AG04449 (cell line): ENCODE results near the gene REC114.

Source experiments
- CTCF ChIA-PET: fragments of 350-600 bp; formaldehyde crosslinking; extraction: SDS; loops from one replicate; lab custom pipeline; 2021; ENCODE audit warnings: antibody characterized with exemption; lab: Yijun Ruan, JAX
- POLR2A ChIA-PET: fragments of 400-600, 350-600 bp; formaldehyde crosslinking; extraction: SDS; loops from one replicate; lab custom pipeline; 2020; ENCODE audit warnings: antibody characterized with exemption, inconsistent platforms; lab: Yijun Ruan, JAX
- DNase-seq: peaks from one replicate; pipeline ENCODE4 v3.0.0-alpha.2; 2010; ENCODE audit warnings: low read depth, low spot score
- H3K4me3 ChIP-seq: 2 replicates; pipeline ENCODE4 v1.5.1; 2011; ENCODE audit warnings: low read depth, mild to moderate bottlenecking, control low read depth, low read length
- CTCF ChIP-seq: IDR thresholded peaks from one replicate; pipeline ENCODE4 v1.5.1; 2011; ENCODE audit warnings: mild to moderate bottlenecking, moderate library complexity, low read length, control low read depth, inconsistent platforms; ENCODE audit not compliant: insufficient read depth; ENCODE audit errors: missing control alignments

The REC114 gene

GRCh38 chr15:73594109-73594508 is 151.1 kb downstream of the REC114 start:
- DNase-seq: no peak
- CTCF ChIA-PET: interaction anchor here (1.1 kb wide), 1 partner anchor 106 kb away, joined by 4 read pairs; no protein-coding TSS in a partner anchor
- POLR2A ChIA-PET: no interaction called here
- no peak for TF ChIP-seq CTCF
- no peak overlapping the region for H3K4me3 ChIP-seq

- ChIA-PET POLR2A (interaction anchor here (1.2 kb wide), 1 partner anchor 36 kb away, joined by 4 read pairs; no protein-coding TSS in a partner anchor), CTCF (interaction anchor here (0.9 to 4.2 kb wide), 8 partner anchors 10 to 109 kb away, joined by 3 to 28 read pairs (median 4); no protein-coding TSS in a partner anchor)
- no peak overlapping the region for H3K4me3 ChIP-seq
- DNase-seq: no peak
- TF ChIP-seq CTCF: no peak
Measured at GRCh38 chr15:73596174-73596573, 153.2 kb downstream of the REC114 start.

GRCh38 chr15:73597036-73597638 is 154.2 kb downstream of the REC114 start:
- DNase-seq: no peak
- POLR2A ChIA-PET: interaction anchor here (1.0 to 1.2 kb wide), 2 partner anchors 35 to 36 kb away, joined by 3 to 4 read pairs; partner anchors contain the start of gene NPTN
- CTCF ChIA-PET: interaction anchor here (1.1 to 4.2 kb wide), 4 partner anchors 23 to 103 kb away, joined by 3 to 28 read pairs (median 4); no protein-coding TSS in a partner anchor
- H3K4me3 ChIP-seq: no peak overlapping the region
- TF ChIP-seq CTCF: no peak

- DNase-seq: peak; percentile 34
- CTCF ChIA-PET: interaction anchor here (0.9 to 4.2 kb wide), 2 partner anchors 36 to 37 kb away, joined by 3 to 28 read pairs; no protein-coding TSS in a partner anchor
- POLR2A ChIA-PET: interaction anchor here (0.9 kb wide), 1 partner anchor 11 kb away, joined by 4 read pairs; no protein-coding TSS in a partner anchor
- no peak for TF ChIP-seq CTCF
- H3K4me3 ChIP-seq: no peak overlapping the region
Measured at GRCh38 chr15:73598530-73599160, 155.7 kb downstream of the REC114 start.

GRCh38 chr15:73599934-73600333 is 157.0 kb downstream of the REC114 start:
- CTCF ChIA-PET: interaction anchor here (1.1 kb wide), 1 partner anchor 10 kb away, joined by 3 read pairs; no protein-coding TSS in a partner anchor

More at GRCh38 chr15:73599934-73600333, 157.0 kb downstream of the REC114 start:
- DNase-seq: no peak
- no peak for TF ChIP-seq CTCF
- no peak overlapping the region for H3K4me3 ChIP-seq
- POLR2A ChIA-PET: no interaction called here
